ENCODE data around the gene SDC3.
A peak's percentile ranks its signal among the peaks of the same experiment; 100 is the strongest.
"Not testable (repeated sequence)": the region's sequence is repeated elsewhere in the genome, so short reads cannot be mapped to it uniquely, and the experiment has no call there.

Gene SDC3, protein sequence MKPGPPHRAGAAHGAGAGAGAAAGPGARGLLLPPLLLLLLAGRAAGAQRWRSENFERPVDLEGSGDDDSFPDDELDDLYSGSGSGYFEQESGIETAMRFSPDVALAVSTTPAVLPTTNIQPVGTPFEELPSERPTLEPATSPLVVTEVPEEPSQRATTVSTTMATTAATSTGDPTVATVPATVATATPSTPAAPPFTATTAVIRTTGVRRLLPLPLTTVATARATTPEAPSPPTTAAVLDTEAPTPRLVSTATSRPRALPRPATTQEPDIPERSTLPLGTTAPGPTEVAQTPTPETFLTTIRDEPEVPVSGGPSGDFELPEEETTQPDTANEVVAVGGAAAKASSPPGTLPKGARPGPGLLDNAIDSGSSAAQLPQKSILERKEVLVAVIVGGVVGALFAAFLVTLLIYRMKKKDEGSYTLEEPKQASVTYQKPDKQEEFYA

DNA sequence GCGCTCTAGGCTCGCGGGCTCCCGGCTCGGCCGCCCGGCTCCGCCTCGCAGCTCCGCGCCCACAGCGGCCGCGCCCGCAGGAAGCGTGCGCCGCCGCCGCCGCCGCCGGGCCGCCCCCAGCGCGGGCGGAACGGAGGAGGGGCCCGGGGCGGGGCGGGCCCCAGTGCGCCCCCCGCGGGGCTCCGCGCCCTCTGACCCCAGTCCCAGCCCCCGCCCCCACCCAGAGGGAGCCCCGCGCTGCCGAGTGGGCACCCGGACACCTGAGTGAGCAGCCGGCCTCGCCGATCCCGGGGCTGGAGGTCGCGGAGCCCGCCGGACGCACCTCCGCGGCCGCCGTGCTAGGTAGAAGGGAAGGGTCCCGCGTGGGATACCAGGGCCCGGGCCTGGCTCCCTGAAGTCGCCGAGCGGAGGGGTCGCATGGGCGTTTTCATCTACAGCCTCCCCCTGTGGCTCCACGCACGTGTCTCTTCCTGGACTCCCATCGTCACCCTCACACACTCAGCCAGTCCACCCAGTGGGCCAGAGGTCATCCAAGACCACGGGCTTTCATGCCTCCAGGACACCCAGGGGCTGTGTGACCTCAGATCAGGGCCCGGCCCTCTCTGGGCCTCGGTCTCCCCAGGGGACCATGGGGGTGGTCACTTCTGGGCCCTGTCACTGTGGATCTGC lies at the start of gene SDC3:
TSS of gene SDC3 (minus strand) at position 63 of the 669 bp plus-strand sequence. CDS start 172 bp downstream, outside the sequence.
- H3K4me3 Mint-ChIP-seq: peak within 1 kb of the TSS; percentile 77
- ATAC-seq (peak; percentile 53), DNase-seq (ENCODE audit: low spot score in 2 of 2) (no peak)
- H3K36me3 Mint-ChIP-seq: no peaks in the 10 kb centered on the region
- no peaks in the 10 kb centered on the region for H3K9me3 Mint-ChIP-seq
- no peak within 1 kb of the TSS for H3K27ac Mint-ChIP-seq
- H3K4me1 Mint-ChIP-seq: peaks cover 16% of the 10 kb centered on the region

DNA sequence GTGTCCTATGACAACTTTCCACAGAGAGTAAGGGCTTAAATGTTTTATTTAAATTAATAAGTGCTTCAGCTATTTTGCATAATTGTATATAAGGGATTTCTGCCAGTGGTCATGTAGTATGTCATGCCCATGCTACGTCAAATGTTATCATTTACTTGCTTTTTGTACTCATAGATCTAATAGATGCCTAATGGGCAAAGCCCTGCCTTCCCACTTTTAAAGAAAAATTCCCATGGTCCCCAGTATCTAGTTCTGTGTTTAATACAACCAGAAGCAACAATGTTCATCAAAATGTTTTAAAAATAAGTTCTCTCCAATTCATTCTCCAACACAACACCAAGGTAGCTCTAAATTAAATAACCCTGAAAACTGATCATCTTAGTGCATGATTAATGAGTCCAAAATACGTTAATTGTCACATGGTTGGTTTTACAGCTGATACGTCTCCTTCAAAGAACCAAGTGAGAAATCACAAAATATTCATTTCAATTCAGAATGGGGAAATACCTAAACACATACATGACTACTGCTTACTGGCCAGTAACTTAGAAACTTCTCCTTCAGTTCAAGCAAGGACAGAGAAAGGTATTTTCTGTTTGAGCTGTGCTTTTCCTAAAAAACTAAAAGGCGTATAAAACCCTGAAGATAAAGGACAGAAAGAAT lies 49.1 kb upstream of the SDC3 start:
- H3K27ac Mint-ChIP-seq: peak overlapping the region; percentile 2
- peaks cover 20% of the 10 kb centered on the region for H3K4me1 Mint-ChIP-seq
- no peak overlapping the region for H3K4me3 Mint-ChIP-seq
- no peaks in the 10 kb centered on the region for H3K9me3 Mint-ChIP-seq
- no peak for DNase-seq (ENCODE audit: low spot score in 2 of 2)
- peaks cover 100% of the 10 kb centered on the region for H3K36me3 Mint-ChIP-seq
- ATAC-seq: no peak

- ATAC-seq (no peak), DNase-seq (ENCODE audit: low spot score in 2 of 2) (no peak)
- Mint-ChIP-seq H3K27ac (no peak overlapping the region), H3K36me3 (peaks cover 100% of the 10 kb centered on the region), H3K4me1 (peaks cover 20% of the 10 kb centered on the region), H3K4me3 (no peak overlapping the region), H3K9me3 (no peaks in the 10 kb centered on the region)
Observed at GRCh38 chr1:30955448-30956015, 47.0 kb upstream of the SDC3 start.

GRCh38 chr1:30953685-30954084 lies 45.1 kb upstream of the SDC3 start:
- no peak for ATAC-seq
- H3K4me1 Mint-ChIP-seq: peaks cover 12% of the 10 kb centered on the region
- no peak overlapping the region for H3K4me3 Mint-ChIP-seq
- H3K27ac Mint-ChIP-seq: no peak overlapping the region
- no peak for DNase-seq (ENCODE audit: low spot score in 2 of 2)
- no peaks in the 10 kb centered on the region for H3K9me3 Mint-ChIP-seq
- peaks cover 99% of the 10 kb centered on the region for H3K36me3 Mint-ChIP-seq

- no peak for ATAC-seq
- H3K4me3 Mint-ChIP-seq: no peak overlapping the region
- H3K4me1 Mint-ChIP-seq: peaks cover 7% of the 10 kb centered on the region
- H3K27ac Mint-ChIP-seq: peak overlapping the region; percentile 60
- H3K9me3 Mint-ChIP-seq: no peaks in the 10 kb centered on the region
- H3K36me3 Mint-ChIP-seq: peaks cover 99% of the 10 kb centered on the region
- no peak for DNase-seq (ENCODE audit: low spot score in 2 of 2)
Observed at GRCh38 chr1:30952098-30952497, 43.5 kb upstream of the SDC3 start.

- H3K36me3 Mint-ChIP-seq: peaks cover 99% of the 10 kb centered on the region
- no peak overlapping the region for H3K27ac Mint-ChIP-seq
- no peaks in the 10 kb centered on the region for H3K9me3 Mint-ChIP-seq
- H3K4me1 Mint-ChIP-seq: peaks cover 7% of the 10 kb centered on the region
- ATAC-seq: no peak
- no peak overlapping the region for H3K4me3 Mint-ChIP-seq
- no peak for DNase-seq (ENCODE audit: low spot score in 2 of 2)
Observed at GRCh38 chr1:30950700-30951099, 42.1 kb upstream of the SDC3 start.

DNA sequence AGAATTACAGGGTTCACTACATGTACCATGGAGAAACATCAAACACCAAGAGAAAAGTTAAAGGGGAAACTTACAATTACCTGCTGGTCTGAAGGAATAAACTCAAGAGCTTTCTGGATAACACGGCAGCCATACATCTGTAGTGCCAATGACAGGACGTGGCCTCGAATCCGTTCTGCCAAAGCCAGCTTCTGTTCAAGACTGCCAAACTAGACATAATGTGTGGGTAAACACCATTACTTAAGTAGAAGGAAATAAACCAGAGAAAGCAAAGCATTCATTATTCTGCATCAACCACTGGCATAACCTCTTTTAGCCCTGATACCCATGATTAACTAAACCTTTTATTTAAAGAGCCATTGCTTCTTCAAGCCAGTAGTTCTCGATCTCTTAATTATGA lies 41.5 kb upstream of the SDC3 start:
- Mint-ChIP-seq H3K36me3 (peaks cover 99% of the 10 kb centered on the region), H3K27ac (no peak overlapping the region), H3K4me1 (peaks cover 7% of the 10 kb centered on the region), H3K4me3 (no peak overlapping the region), H3K9me3 (no peaks in the 10 kb centered on the region)
- no peak for ATAC-seq
- no peak for DNase-seq (ENCODE audit: low spot score in 2 of 2)

DNA sequence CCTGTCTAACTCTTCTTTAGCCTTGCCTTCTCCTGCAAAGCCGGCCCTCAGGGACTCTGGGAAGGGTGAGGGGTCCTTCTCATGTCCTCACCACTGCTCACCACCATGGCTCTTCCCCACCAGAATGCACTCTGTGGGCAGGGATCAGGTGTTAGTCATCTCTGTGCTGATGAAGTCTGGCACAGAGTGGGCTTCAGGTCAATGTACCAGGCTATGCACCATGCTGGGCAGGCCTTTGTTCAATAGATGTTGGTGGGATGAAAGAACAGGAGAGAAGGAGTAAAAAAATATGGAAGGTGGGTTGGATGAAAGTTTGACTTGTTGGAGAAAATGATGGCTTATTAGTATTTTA lies 40.9 kb upstream of the SDC3 start:
- not testable (repeated sequence) for H3K4me1 Mint-ChIP-seq; ATAC-seq; H3K4me3 Mint-ChIP-seq; H3K27ac Mint-ChIP-seq; DNase-seq (ENCODE audit: low spot score in 2 of 2); H3K9me3 Mint-ChIP-seq
- peaks cover 99% of the 10 kb centered on the region for H3K36me3 Mint-ChIP-seq

DNA sequence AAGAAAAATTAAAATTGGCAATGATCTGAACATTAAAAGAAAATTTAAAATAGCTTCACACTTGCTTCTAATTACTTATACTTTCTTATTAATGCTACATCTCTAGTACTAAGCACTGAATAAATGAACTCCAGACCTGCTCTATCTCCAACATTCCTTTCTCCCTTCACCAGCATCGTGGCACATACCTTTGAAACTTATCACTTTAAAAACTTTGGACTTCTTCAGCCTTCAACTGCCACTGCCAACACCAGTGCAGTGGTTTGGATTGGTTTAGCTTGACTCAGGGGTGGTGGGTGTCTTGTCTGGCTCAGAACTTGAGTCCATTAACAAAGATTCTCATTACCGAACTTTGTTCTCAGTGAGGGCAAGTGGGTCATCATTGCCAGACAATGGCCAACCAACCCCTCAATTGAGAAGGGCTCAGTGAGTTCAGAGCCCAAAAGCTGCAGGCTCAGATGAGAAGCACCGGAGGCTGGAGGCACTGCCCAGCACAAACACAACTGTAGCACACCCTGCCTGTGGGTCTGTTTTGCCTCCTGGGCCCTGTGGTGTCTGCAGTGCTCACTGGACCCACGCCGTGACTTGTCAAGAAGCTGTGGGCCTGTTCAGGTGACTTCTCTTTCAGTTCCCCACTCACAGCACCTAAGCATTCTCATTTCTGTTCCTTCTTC lies 40.4 kb upstream of the SDC3 start:
- H3K36me3 Mint-ChIP-seq: peaks cover 99% of the 10 kb centered on the region
- H3K27ac Mint-ChIP-seq: peak overlapping the region; percentile 70
- not testable (repeated sequence) for H3K4me3 Mint-ChIP-seq; H3K9me3 Mint-ChIP-seq; H3K4me1 Mint-ChIP-seq; DNase-seq (ENCODE audit: low spot score in 2 of 2); ATAC-seq

DNA sequence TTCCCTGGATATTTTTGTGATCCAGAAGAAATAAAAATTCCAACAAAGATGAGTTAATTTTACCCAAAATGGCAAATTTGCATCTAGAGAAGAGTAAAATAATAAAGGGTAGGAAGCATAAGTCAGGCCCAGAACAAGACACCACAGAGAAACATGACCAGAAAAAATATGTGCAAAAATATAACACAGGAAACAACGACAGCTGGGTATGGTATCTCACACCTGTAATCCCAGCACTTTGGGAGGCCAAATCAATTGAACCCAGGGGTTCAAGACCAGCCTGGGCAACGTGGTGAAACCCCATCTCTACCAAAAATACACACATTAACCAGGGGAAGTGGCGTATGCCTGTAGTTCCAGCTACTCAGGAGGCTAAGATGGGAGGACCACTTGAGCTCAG lies 39.7 kb upstream of the SDC3 start:
- Mint-ChIP-seq H3K36me3 (peaks cover 99% of the 10 kb centered on the region), H3K4me3 (no peak overlapping the region), H3K9me3 (no peaks in the 10 kb centered on the region), H3K4me1 (peaks cover 7% of the 10 kb centered on the region), H3K27ac (peak overlapping the region; percentile 70)
- ATAC-seq (no peak), DNase-seq (ENCODE audit: low spot score in 2 of 2) (no peak)

DNA sequence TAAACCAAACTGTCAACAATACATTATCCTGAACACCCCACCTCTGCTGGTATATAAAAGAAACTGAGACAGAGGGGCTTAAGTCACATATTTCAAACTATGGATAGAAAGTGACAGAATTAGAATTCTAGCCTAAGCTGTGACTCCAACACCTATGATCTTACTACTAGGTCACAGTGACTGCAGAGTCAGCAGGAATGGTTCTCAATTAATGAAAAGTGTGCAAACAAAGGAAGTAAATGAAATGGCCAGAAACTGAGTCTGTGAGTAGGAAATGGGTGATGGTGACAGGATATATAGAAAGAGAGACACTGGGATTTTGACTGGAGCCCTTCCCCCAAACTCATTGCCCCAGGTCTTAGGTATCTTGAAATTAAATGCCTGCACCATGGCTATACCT lies 38.7 kb upstream of the SDC3 start:
- H3K4me1 Mint-ChIP-seq: peaks cover 7% of the 10 kb centered on the region
- peaks cover 99% of the 10 kb centered on the region for H3K36me3 Mint-ChIP-seq
- no peaks in the 10 kb centered on the region for H3K9me3 Mint-ChIP-seq
- DNase-seq (ENCODE audit: low spot score in 2 of 2) (no peak), ATAC-seq (no peak)
- no peak overlapping the region for H3K4me3 Mint-ChIP-seq
- H3K27ac Mint-ChIP-seq: peak overlapping the region; percentile 70

DNA sequence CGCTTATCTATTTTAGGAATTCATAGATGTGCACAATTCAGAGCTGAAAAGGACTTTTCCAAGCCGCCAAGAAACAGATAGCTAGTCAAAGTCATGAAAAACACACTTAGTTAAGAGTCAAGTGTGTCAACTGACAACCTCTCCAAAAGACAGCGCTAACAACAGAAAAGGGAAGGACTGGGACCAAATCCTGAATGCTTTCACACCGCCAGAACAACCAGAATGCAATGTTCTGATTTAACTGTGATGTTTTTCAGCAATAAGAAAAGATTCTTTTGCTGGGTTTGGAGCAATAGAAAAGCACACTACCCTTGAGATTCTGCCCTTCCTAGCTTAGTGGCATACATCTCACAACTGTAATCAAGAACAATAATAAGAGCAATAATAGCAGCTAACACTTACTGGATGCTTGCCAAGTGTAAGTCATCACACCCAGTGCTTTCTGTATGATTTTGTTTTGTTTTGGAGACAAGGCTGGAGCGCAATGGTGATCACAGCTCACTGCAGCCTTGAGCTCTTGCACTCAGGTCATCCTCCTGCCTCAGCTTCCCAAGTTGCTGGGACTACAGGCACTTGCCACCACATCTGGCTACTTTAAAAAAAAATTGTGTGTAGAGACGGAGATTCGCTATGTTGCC lies 33.9 kb upstream of the SDC3 start:
- DNase-seq (ENCODE audit: low spot score in 2 of 2): no peak
- H3K4me3 Mint-ChIP-seq: no peak overlapping the region
- H3K9me3 Mint-ChIP-seq: no peaks in the 10 kb centered on the region
- ATAC-seq: no peak
- no peak overlapping the region for H3K27ac Mint-ChIP-seq
- H3K4me1 Mint-ChIP-seq: no peaks in the 10 kb centered on the region
- H3K36me3 Mint-ChIP-seq: peaks cover 100% of the 10 kb centered on the region

- no peaks in the 10 kb centered on the region for H3K4me1 Mint-ChIP-seq
- DNase-seq (ENCODE audit: low spot score in 2 of 2) (no peak), ATAC-seq (no peak)
- H3K4me3 Mint-ChIP-seq: no peak overlapping the region
- H3K36me3 Mint-ChIP-seq: peaks cover 98% of the 10 kb centered on the region
- no peak overlapping the region for H3K27ac Mint-ChIP-seq
- no peaks in the 10 kb centered on the region for H3K9me3 Mint-ChIP-seq
Observed at GRCh38 chr1:30940541-30940940, 32.0 kb upstream of the SDC3 start.

- ATAC-seq (no peak), DNase-seq (ENCODE audit: low spot score in 2 of 2) (no peak)
- Mint-ChIP-seq H3K4me3 (no peak overlapping the region), H3K36me3 (peaks cover 97% of the 10 kb centered on the region), H3K27ac (no peak overlapping the region), H3K9me3 (no peaks in the 10 kb centered on the region), H3K4me1 (no peaks in the 10 kb centered on the region)
Observed at GRCh38 chr1:30936541-30937171, 28.1 kb upstream of the SDC3 start.

All from stimulated activated effector memory CD8-positive, alpha-beta T cell treated with anti-CD3 and anti-CD28 coated beads, Interleukin-12 subunit alpha, Interleukin-12 subunit beta, amount 100 ng/mL, for 72 hours (primary cell).